CD4-positive, alpha-beta T cell (primary cell): ENCODE measurements around the gene POLE3. TPM values are rescaled to one million over a fixed set of nuclear protein-coding genes. Genes with fewer than 3 reads are reported as not detected.

ENCODE experiments used
- ATAC-seq: fragments of 200-7000 bp; cut with Tn5 transposase; one replicate; pipeline ENCODE4 v1.10.0; 2022; ENCODE audit warnings: mild to moderate bottlenecking; ENCODE audit not compliant: poor library complexity
- CTCF ChIA-PET: fragments of 350-600 bp; sonication (Branson Sonifier 250); formaldehyde crosslinking; loops from one replicate; lab custom pipeline; 2021; ENCODE audit warnings: antibody characterized with exemption, inconsistent platforms; lab: Charles Lee
- POLR2A ChIA-PET: fragments of 350-600 bp; sonication (Branson Sonifier 250); formaldehyde crosslinking; loops from one replicate; lab custom pipeline; 2021; ENCODE audit warnings: antibody characterized with exemption, inconsistent platforms; lab: Charles Lee
- DNase-seq, 14 experiments: peaks; one replicate each; pipeline ENCODE4 v3.0.0-alpha.2; 2013 to 2020; ENCODE audit warnings: mixed read lengths in 2 of 14
- H3K27ac ChIP-seq, 2 donors: one replicate each; pipeline versions ENCODE4 v1.5.1 to v1.7.0; 2013; ENCODE audit warnings: low read length in 2 of 2, low read depth in 1 of 2, mild to moderate bottlenecking in 1 of 2
- H3K27me3 ChIP-seq, 2 experiments: 1 replicate in 1 of 2; 2 replicates in 1 of 2; pipeline versions ENCODE4 v1.6.1 to v1.7.0; 2013; ENCODE audit warnings: low read length in 2 of 2, control low read depth in 1 of 2, mild to moderate bottlenecking in 1 of 2, moderate library complexity in 1 of 2; ENCODE audit not compliant: insufficient read depth in 2 of 2, control insufficient read depth in 1 of 2
- H3K36me3 ChIP-seq: one replicate; pipeline ENCODE4 v1.6.1; 2013; ENCODE audit warnings: low read length, control low read depth; ENCODE audit not compliant: insufficient read depth
- H3K4me1 ChIP-seq: one replicate; pipeline ENCODE4 v1.6.1; 2013; ENCODE audit warnings: low read length, control low read depth; ENCODE audit not compliant: insufficient read depth
- H3K4me3 ChIP-seq: one replicate; pipeline ENCODE4 v1.5.1; 2013; ENCODE audit warnings: mild to moderate bottlenecking, low read length, moderate library complexity
- H3K9me3 ChIP-seq, 2 experiments: 1 replicate in 1 of 2; 2 replicates in 1 of 2; pipeline versions ENCODE4 v1.6.1 to v1.7.0; 2013; ENCODE audit warnings: low read length in 2 of 2, mild to moderate bottlenecking in 2 of 2, control low read depth in 1 of 2, moderate library complexity in 1 of 2; ENCODE audit not compliant: control insufficient read depth in 1 of 2, insufficient read depth in 1 of 2
- H3K27ac Mint-ChIP-seq: one replicate; pipeline ENCODE4 v1.8.0; 2020; ENCODE audit warnings: mixed read lengths
- H3K27me3 Mint-ChIP-seq: one replicate; pipeline ENCODE4 v1.8.0; 2021; ENCODE audit warnings: mixed read lengths
- H3K36me3 Mint-ChIP-seq: one replicate; pipeline ENCODE4 v1.8.0; 2021; ENCODE audit warnings: low read depth, mixed read lengths
- H3K4me1 Mint-ChIP-seq: one replicate; pipeline ENCODE4 v1.8.0; 2021; ENCODE audit warnings: low read depth, mixed read lengths
- H3K4me3 Mint-ChIP-seq: one replicate; pipeline ENCODE4 v1.8.0; 2020; ENCODE audit warnings: mild to moderate bottlenecking, mixed read lengths
- H3K9me3 Mint-ChIP-seq: one replicate; pipeline ENCODE4 v1.8.0; 2020; ENCODE audit warnings: mixed read lengths
- CTCF ChIP-seq: fragments of 200-600 bp; IDR thresholded peaks from one replicate; pipeline ENCODE4 v1.8.0; 2022; ENCODE audit warnings: antibody characterized with exemption, mild to moderate bottlenecking
- intact Hi-C, 2 experiments: fragments of 100-400 bp; cut with DNase I in 1 of 2; cut with micrococcal nuclease in 1 of 2; formaldehyde crosslinking; loops; one replicate each; pipeline versions ENCODE4 v1.15.1 to v1.9.0; 2023 to 2025; cut with DNase I, micrococcal nuclease
- total RNA-seq, 174 experiments: library from RNA in 2 of 174; stranded (reverse) in 2 of 174; gene quantifications; one replicate each; pipeline ENCODE4 v1.2.3 and lab custom pipeline; 2021 to 2026

Gene POLE3
- total RNA-seq, 2 experiments from 2014 or later = 63.6 to 64.9 TPM

- Histone ChIP-seq H3K9me3 (no peaks in the 10 kb centered on the region), H3K27me3 (no peaks in the 10 kb centered on the region), H3K4me3 (no peak overlapping the region), H3K4me1 (no peaks in the 10 kb centered on the region), H3K27ac (no peak overlapping the region), H3K36me3 (no peaks in the 10 kb centered on the region)
- intact Hi-C loops = no loop called here
- no peaks in the 10 kb centered on the region for H3K9me3 Mint-ChIP-seq
- H3K27me3 Mint-ChIP-seq = peaks cover 6% of the 10 kb centered on the region
- no peaks in the 10 kb centered on the region for H3K4me1 Mint-ChIP-seq
- POLR2A ChIA-PET = no interaction called here
- H3K4me3 Mint-ChIP-seq = no peak overlapping the region
- CTCF ChIA-PET = no interaction called here
- no peaks in the 10 kb centered on the region for H3K36me3 Mint-ChIP-seq
- no peak for ATAC-seq
- DNase-seq = no peak
- no peak for TF ChIP-seq CTCF
- no peak overlapping the region for H3K27ac Mint-ChIP-seq
Measured at GRCh38 chr9:113428062-113428615, 17.7 kb upstream of the POLE3 start.

- Histone ChIP-seq H3K4me1 (no peaks in the 10 kb centered on the region), H3K27me3 (no peaks in the 10 kb centered on the region), H3K27ac (no peak overlapping the region), H3K9me3 (no peaks in the 10 kb centered on the region), H3K4me3 (no peak overlapping the region), H3K36me3 (no peaks in the 10 kb centered on the region)
- DNase-seq = no peak
- H3K36me3 Mint-ChIP-seq = no peaks in the 10 kb centered on the region
- ChIA-PET POLR2A (no interaction called here), CTCF (no interaction called here)
- no peak for ATAC-seq
- no peak overlapping the region for H3K4me3 Mint-ChIP-seq
- TF ChIP-seq CTCF = no peak
- no peaks in the 10 kb centered on the region for H3K9me3 Mint-ChIP-seq
- intact Hi-C loops = no loop called here
- no peak overlapping the region for H3K27ac Mint-ChIP-seq
- peaks cover 6% of the 10 kb centered on the region for H3K27me3 Mint-ChIP-seq
- no peaks in the 10 kb centered on the region for H3K4me1 Mint-ChIP-seq
Measured at GRCh38 chr9:113427629-113428028, 17.2 kb upstream of the POLE3 start.

GRCh38 chr9:113426701-113427100, 16.2 kb upstream of the POLE3 start:
- H3K4me1 Mint-ChIP-seq = no peaks in the 10 kb centered on the region
- H3K9me3 Mint-ChIP-seq = no peaks in the 10 kb centered on the region
- Histone ChIP-seq H3K4me1 (no peaks in the 10 kb centered on the region), H3K4me3 (no peak overlapping the region), H3K27me3 (no peaks in the 10 kb centered on the region), H3K36me3 (no peaks in the 10 kb centered on the region), H3K27ac (no peak overlapping the region), H3K9me3 (no peaks in the 10 kb centered on the region)
- ATAC-seq (no peak), DNase-seq (no peak)
- intact Hi-C loops = no loop called here
- ChIA-PET CTCF (no interaction called here), POLR2A (no interaction called here)
- H3K36me3 Mint-ChIP-seq = no peaks in the 10 kb centered on the region
- no peak overlapping the region for H3K27ac Mint-ChIP-seq
- peaks cover 6% of the 10 kb centered on the region for H3K27me3 Mint-ChIP-seq
- no peak for TF ChIP-seq CTCF
- H3K4me3 Mint-ChIP-seq = no peak overlapping the region
